HK-2 (cell line): ENCODE results near the gene NUP210L.
"Not testable (repeated sequence)": the region's sequence is repeated elsewhere in the genome, so short reads cannot be mapped to it uniquely, and the experiment has no call there.

Experiments used
- DNase-seq: peaks from one replicate; pipeline ENCODE4 v3.0.0-alpha.2; 2018; ENCODE audit not compliant: unreplicated experiment

The NUP210L gene

DNA sequence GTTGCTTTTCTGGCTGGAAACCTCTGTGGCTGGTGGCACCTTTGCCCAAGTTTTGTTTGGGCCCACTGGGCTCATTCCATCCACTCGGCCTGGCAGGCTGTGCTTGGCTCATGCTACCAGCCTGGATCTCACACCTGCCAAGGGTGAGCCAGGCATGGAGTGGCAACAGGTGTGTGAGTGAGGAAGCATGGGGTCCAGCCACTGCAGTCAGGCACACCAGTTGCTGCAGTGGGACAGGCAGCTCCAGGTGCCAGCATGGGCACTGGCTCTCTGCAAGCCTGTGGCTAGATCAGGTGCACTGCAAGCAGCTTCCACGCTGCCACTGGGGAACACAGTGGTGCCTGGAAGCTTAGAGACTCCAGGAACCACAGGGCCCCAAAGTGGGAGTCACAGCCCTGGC is 57.0 kb downstream of the NUP210L start:
- no peak for DNase-seq

DNA sequence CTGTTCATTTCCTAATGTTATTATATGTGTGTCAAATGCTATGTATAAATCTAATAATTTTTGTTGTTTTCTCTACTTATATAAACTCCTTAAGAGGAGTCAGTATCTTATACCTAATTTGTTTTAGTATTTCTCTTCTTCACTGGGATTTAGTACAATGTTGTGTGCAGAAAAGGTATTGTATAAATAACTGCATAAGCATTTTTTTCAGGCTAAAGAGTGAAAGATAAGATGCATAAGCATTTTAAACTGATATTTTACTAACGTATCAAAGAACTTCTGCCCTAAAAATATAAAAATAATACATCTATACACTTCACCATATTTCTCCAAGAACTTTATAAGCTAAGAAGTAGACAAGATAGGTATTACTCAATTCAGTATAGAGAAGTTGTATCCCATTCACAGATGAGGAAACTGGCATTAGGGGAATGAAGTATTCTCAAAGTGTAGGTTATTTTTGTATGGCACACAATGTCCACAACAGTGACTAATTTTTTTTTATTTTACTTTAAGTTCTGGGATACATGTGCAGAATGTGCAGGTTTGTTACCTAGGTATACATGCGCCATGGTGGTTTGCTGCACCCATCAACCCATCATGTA is 59.3 kb downstream of the NUP210L start:
- no peak for DNase-seq

GRCh38 chr1:154094411-154094810 is 60.5 kb downstream of the NUP210L start:
- DNase-seq = no peak

GRCh38 chr1:154093699-154094098 is 61.2 kb downstream of the NUP210L start:
- DNase-seq = no peak

DNA sequence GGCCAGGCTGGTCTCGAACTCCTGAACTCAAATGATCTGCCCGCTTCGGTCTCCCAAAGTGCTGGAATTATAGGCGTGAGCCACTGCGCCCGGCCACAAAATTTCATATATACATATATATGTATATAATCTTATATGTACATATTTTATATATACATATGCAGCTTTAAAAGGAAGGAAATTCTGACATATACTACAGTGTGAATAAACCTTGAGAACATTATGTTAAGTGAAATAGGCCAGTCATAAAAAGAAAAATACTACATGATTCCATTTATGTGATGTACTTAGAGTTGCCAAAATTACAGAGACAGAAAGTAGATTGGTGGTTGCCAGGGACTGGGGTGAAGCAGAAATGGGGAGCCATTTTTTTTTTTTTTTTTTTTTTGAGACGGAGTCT is 63.2 kb downstream of the NUP210L start:
- DNase-seq = no peak

- no peak for DNase-seq
These were observed 67.3 kb downstream of the NUP210L start for GRCh38 chr1:154087574-154087973.

DNA sequence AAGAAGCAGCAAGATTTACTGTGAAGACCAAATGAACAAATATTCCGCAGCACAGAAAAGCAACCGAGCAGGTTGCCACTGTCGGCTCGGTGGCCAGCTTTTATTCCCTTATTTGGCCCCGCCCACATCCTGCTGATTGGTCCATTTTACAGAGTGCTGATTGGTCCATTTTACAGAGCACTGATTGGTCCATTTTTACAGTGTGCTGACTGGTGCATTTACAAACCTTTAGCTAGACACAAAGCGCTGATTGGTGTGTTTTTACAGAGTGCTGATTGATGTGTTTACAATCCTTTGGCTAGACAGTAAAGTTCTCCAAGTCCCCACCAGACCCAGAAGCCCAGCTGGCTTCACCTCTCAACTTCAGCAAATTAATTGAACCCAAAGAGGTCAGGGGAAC is 71.8 kb downstream of the NUP210L start:
- not testable (repeated sequence) for DNase-seq

GRCh38 chr1:154081386-154082126 is 73.3 kb downstream of the NUP210L start:
- no peak for DNase-seq

- no peak for DNase-seq
These were observed 78.5 kb downstream of the NUP210L start for GRCh38 chr1:154076413-154076812.

DNA sequence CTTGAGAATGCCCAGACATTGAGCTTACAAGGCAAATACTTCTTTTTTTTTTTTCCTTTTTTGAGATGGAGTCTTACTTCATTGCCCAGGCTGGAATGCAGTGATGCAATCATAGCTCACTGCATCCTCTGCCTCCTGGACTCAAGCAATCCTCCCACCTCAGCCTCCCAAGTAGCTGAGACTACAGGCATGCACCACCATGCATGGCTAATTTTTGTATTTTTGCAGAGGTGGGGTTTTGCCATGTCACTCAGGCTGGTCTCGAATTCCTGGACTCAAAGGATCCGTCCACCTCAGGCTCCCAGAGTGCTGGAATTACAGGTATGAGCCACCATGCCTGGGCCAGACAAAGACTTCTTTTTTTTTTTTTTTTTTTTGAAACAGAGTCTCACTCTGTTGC is 79.1 kb downstream of the NUP210L start:
- DNase-seq = no peak

- no peak for DNase-seq
These were observed 92.6 kb downstream of the NUP210L start for GRCh38 chr1:154062309-154062708.

DNA sequence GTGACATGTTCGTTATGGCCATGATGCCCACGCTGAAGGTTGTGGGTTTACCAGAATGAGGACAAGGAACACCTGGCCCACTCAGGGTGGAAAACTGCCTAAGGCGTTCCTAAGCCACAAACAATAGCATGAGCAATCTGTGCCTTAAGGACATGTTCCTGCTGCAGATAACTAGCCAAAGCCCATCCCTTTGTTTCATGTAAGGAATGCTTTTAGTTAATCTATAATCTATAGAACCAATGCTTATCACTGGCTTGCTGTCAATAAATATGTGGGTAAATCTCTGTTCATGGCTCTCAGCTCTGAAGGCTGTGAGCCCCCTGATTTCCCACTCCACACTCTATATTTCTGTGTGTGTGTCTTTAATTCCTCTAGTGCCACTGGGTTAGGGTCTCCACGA is 107.4 kb downstream of the NUP210L start:
- DNase-seq = not testable (repeated sequence)

GRCh38 chr1:154033697-154034096 is 121.2 kb downstream of the NUP210L start:
- not testable (repeated sequence) for DNase-seq

DNA sequence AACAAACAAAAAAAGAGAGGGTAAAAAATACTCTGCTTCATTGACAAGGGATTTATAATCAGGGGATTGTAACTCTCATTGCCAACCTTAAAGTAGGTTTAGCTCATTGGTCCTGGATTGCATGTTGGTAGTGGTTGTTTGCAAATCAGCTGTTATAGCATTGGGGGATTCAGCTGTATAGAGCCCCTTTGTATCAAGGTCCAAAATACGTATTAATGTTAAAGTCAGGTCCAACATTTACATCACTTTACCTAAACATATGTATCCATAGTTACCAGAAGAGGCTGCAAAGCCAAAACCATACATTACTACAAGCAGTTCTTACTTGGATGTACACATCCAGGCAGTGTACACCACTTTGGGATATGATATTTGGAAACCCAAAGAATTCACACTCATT is 134.9 kb downstream of the NUP210L start:
- DNase-seq = no peak

DNA sequence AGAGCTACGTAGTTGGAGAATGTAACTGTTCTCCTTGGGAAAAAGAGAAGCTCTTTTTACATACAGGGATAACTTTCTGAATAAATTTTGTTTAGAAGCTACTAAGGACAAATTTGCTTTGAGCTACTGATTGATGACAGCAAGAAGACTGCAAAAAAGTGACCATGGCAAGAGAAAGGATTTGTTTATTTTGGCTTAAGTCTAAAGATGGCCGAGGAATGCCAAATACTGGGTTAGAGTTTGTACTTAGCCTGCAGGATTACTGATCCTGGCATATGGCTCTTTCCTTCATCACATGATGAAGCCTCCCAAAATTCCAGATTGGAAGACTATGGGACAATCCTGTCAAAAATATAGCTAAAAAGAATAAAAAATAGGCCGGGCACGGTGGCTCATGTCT is 135.6 kb downstream of the NUP210L start:
- no peak for DNase-seq

DNA sequence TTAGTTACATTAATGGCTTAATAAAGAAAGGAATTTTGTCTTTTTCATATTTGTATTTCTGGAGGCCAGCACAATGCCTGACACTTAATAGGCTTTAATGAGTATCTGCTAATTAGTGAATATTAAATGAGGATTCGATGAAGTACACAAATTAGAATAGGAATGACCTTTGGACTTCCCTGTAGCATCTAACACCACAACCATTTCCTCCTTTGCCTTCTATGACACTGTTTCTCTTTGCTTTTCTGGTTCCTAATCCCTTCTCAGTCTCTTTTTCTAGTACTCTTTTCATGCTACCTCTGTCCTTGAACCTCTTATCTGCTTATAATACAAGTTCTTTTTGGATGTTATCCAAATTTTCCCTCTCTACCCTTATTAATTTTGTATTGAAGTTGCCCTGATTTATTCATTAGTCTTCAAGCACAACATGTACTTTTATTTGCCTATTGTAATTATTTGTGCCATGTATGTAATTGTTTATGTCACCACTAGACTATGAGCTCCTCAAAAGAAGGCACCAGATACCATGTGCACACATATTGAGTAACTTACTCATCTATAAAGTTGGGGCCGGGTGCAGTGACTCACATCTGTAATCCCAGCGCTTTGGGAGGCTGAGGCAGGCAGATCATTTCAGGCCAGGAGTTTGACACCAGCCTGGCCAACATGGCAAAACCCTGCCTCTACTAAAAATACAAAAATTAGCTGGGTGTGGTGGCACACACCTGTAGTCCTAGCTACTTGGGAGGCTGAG is 140.5 kb downstream of the NUP210L start:
- DNase-seq = no peak

DNA sequence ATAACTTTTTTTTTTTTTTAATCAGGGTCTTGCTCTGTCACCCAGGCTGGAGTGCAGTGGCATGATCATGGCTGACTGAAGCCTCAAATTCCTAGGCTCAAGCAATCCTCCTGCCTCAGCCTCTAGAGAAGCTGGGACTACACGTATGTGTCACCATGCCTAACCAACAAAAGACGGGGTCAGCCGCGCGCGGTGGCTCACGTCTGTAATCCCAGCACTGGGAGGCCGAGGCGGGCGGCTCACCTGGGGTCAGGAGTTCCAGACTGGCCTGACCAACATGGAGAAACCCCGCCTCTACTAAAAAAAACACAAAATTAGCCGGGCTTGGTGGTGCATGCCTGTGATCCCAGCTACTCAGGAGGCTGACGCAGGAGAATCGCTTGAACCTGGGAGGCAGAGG is 142.3 kb downstream of the NUP210L start:
- DNase-seq = not testable (repeated sequence)

GRCh38 chr1:154012129-154012528 is 142.7 kb downstream of the NUP210L start:
- no peak for DNase-seq

- DNase-seq = no peak
These were observed 148.7 kb downstream of the NUP210L start for GRCh38 chr1:154006136-154006535.

DNA sequence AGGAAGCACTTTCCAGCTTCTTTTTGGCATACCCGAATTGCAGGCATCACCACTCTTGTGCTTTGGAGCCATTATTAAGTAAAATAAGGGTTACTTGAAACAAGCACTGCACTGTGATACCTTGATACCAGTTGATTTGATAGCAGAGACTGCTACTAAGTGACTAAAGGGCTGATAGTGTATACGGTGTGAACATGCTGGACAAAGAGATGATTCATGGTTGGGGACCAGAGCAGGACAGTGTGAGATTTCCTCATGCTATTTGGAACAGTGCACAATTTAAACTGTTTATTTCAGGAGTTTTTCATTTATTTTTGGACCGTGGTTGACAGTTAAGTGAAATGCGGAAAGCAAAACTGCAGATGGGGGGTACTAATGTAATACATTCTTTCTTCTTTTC is 154.5 kb downstream of the NUP210L start:
- DNase-seq = no peak

GRCh38 chr1:153996882-153997281 is 158.0 kb downstream of the NUP210L start:
- DNase-seq = not testable (repeated sequence)

GRCh38 chr1:153995640-153996039 is 159.2 kb downstream of the NUP210L start:
- DNase-seq = no peak

GRCh38 chr1:153995202-153995601 is 159.7 kb downstream of the NUP210L start:
- no peak for DNase-seq
